IMR-90 (cell line): ENCODE measurements around the gene HCN2. TPM values are rescaled to one million over a fixed set of nuclear protein-coding genes. Genes with fewer than 3 reads are reported as not detected.

Source experiments
- ATAC-seq: fragments of 200-7000 bp; cut with Tn5 transposase; 2 replicates; pipeline ENCODE4 v1.9.1; 2020; ENCODE audit warnings: low read depth, mild to moderate bottlenecking, moderate library complexity
- BruUV-seq: library from RNA; stranded (reverse); fragments of 400-500 nt; replicated peaks from 2 replicates; lab custom pipeline; 2021; lab: Mats Ljungman, UMichigan
- CTCF ChIA-PET: fragments of 300-600 bp; formaldehyde crosslinking; extraction: SDS; loops from one replicate; lab custom pipeline; 2021; ENCODE audit warnings: antibody characterized with exemption; lab: Yijun Ruan, JAX
- POLR2A ChIA-PET: fragments of 300-600 bp; sonication (Branson Sonifier 250); formaldehyde crosslinking; loops from one replicate; lab custom pipeline; 2022; ENCODE audit warnings: antibody characterized with exemption; ENCODE audit not compliant: unreplicated experiment; lab: Charles Lee
- DNase-seq: peaks from one replicate; pipeline ENCODE4 v3.0.0; 2013
- H2AFZ ChIP-seq: replicated peaks from 2 replicates; pipeline ENCODE3; 2013; ENCODE audit warnings: low read length, mild to moderate bottlenecking; ENCODE audit not compliant: poor library complexity
- H2AK5ac ChIP-seq: 2 replicates; pipeline ENCODE4 v1.6.1; 2013; ENCODE audit warnings: low read depth, low read length, inconsistent platforms
- H2AK9ac ChIP-seq: replicated peaks from 2 replicates; pipeline ENCODE3; 2013; ENCODE audit warnings: mild to moderate bottlenecking, low read depth, low read length, moderate library complexity; ENCODE audit not compliant: poor library complexity
- H2BK120ac ChIP-seq: 2 replicates; pipeline ENCODE4 v1.6.1; 2013; ENCODE audit warnings: low read depth, low read length, inconsistent platforms
- H2BK15ac ChIP-seq: 3 replicates; pipeline ENCODE4 v1.6.1; 2013; ENCODE audit warnings: low read depth, low read length, inconsistent platforms
- H2BK20ac ChIP-seq: 2 replicates; pipeline ENCODE4 v1.6.1; 2013; ENCODE audit warnings: low read depth, mild to moderate bottlenecking, inconsistent platforms, low read length, moderate library complexity
- H2BK5ac ChIP-seq: 2 replicates; pipeline ENCODE4 v1.6.1; 2013; ENCODE audit warnings: mild to moderate bottlenecking, low read depth, low read length, inconsistent platforms; ENCODE audit not compliant: poor library complexity, severe bottlenecking
- H3K14ac ChIP-seq: replicated peaks from 2 replicates; pipeline ENCODE4 v1.6.1; 2013; ENCODE audit warnings: low read depth, low read length, inconsistent platforms
- H3K18ac ChIP-seq: 2 replicates; pipeline ENCODE4 v1.6.1; 2013; ENCODE audit warnings: low read depth, low read length, control low read depth
- H3K23ac ChIP-seq: 2 replicates; pipeline ENCODE4 v1.6.1; 2013; ENCODE audit warnings: low read depth, low read length, inconsistent platforms
- H3K27ac ChIP-seq: 2 replicates; pipeline ENCODE4 v1.5.1; 2013; ENCODE audit warnings: mild to moderate bottlenecking, control low read depth, low read length; ENCODE audit not compliant: insufficient read depth
- H3K27me3 ChIP-seq: 2 replicates; pipeline ENCODE4 v1.6.1; 2013; ENCODE audit warnings: low read length; ENCODE audit not compliant: control insufficient read depth, insufficient read depth
- H3K36me3 ChIP-seq: 2 replicates; pipeline ENCODE4 v1.6.1; 2013; ENCODE audit warnings: low read length, mixed read lengths; ENCODE audit not compliant: control insufficient read depth, insufficient read depth
- H3K4ac ChIP-seq: 2 replicates; pipeline ENCODE4 v1.6.1; 2013; ENCODE audit warnings: low read depth, low read length, inconsistent platforms
- H3K4me1 ChIP-seq: 2 replicates; pipeline ENCODE4 v1.6.1; 2013; ENCODE audit warnings: low read length, mixed read lengths; ENCODE audit not compliant: control insufficient read depth, insufficient read depth
- H3K4me2 ChIP-seq: 2 replicates; pipeline ENCODE4 v1.6.1; 2013; ENCODE audit warnings: low read depth, mild to moderate bottlenecking, control low read depth, low read length, moderate library complexity
- H3K4me3 ChIP-seq: 2 replicates; pipeline ENCODE4 v1.5.1; 2013; ENCODE audit warnings: low read depth, mild to moderate bottlenecking, control low read depth, low read length, moderate library complexity; ENCODE audit not compliant: insufficient read depth
- H3K56ac ChIP-seq: 2 replicates; pipeline ENCODE4 v1.6.1; 2013; ENCODE audit warnings: low read length, inconsistent platforms; ENCODE audit not compliant: insufficient read depth; ENCODE audit errors: extremely low read depth
- H3K79me1 ChIP-seq, 2 experiments: 2 replicates each; pipeline ENCODE4 v1.6.1; 2013; ENCODE audit warnings: low read length in 2 of 2, inconsistent platforms in 1 of 2, low read depth in 1 of 2
- H3K9ac ChIP-seq: 2 replicates; pipeline ENCODE4 v1.6.1; 2013; ENCODE audit warnings: low read depth, low read length, control low read depth
- H3K9me1 ChIP-seq: 2 replicates; pipeline ENCODE4 v1.6.1; 2013; ENCODE audit warnings: low read length, inconsistent platforms; ENCODE audit not compliant: insufficient read depth
- H3K9me3 ChIP-seq: 2 replicates; pipeline ENCODE4 v1.6.1; 2013; ENCODE audit warnings: low read length; ENCODE audit not compliant: control insufficient read depth, insufficient read depth
- H4K20me1 ChIP-seq: 2 replicates; pipeline ENCODE4 v1.6.1; 2013; ENCODE audit warnings: low read length, inconsistent platforms; ENCODE audit not compliant: insufficient read depth
- H4K5ac ChIP-seq: 2 replicates; pipeline ENCODE4 v1.6.1; 2013; ENCODE audit warnings: mild to moderate bottlenecking, low read depth, low read length, control low read depth
- H4K8ac ChIP-seq, 2 experiments: 2 replicates each; pipeline ENCODE4 v1.6.1; 2013; ENCODE audit warnings: low read depth in 2 of 2, low read length in 2 of 2, control low read depth in 1 of 2, inconsistent platforms in 1 of 2
- H4K91ac ChIP-seq: 2 replicates; pipeline ENCODE4 v1.6.1; 2013; ENCODE audit warnings: low read depth, low read length, inconsistent platforms; ENCODE audit not compliant: insufficient read depth
- CEBPB ChIP-seq: IDR thresholded peaks from 2 replicates; pipeline ENCODE4 v1.6.1; 2012; ENCODE audit warnings: low read depth, low read length, improper control_type of control experiment
- FOS ChIP-seq: fragments of 150-350 bp; IDR thresholded peaks from 2 replicates; pipeline ENCODE4 v1.6.1; 2016; ENCODE audit warnings: low read depth, low read length
- MAFK ChIP-seq: IDR thresholded peaks from 2 replicates; pipeline ENCODE4 v1.6.1; 2012; ENCODE audit warnings: low read depth, low read length, improper control_type of control experiment
- MAZ ChIP-seq: IDR thresholded peaks from 2 replicates; pipeline ENCODE4 v1.6.1; 2012; ENCODE audit warnings: low read depth, mild to moderate bottlenecking, low read length, improper control_type of control experiment, moderate library complexity, borderline replicate concordance
- NFE2L2 ChIP-seq: fragments of 150-350 bp; IDR thresholded peaks from 2 replicates; pipeline ENCODE4 v1.6.1; 2016; ENCODE audit warnings: low read depth, mild to moderate bottlenecking, low read length
- RFX5 ChIP-seq: IDR thresholded peaks from 2 replicates; pipeline ENCODE4 v1.8.0; 2012; ENCODE audit warnings: low read depth, mild to moderate bottlenecking, low read length, moderate library complexity
- WGBS, 2 experiments: methylation state at CpG; one replicate each; pipeline versions ENCODE4 v1.1.5 to v1.1.7; 2013; ENCODE audit warnings: missing lambda C conversion rate in 2 of 2; ENCODE audit not compliant: insufficient read length in 1 of 2; ENCODE audit errors: extremely low coverage in 2 of 2; 5-methylcytosine and 5-hydroxymethylcytosine counted together
- dilution Hi-C: fragments of 300-500 bp; cut with HindIII; formaldehyde crosslinking; loops from one replicate; pipeline ENCODE4 v1.14.3; 2018; ENCODE audit warnings: low sequenced_read_pairs; ENCODE audit not compliant: unreplicated experiment
- in situ Hi-C: fragments of 300-500 bp; cut with MboI; formaldehyde crosslinking; loops from 3 replicates; pipeline ENCODE4 v1.14.3; 2019; ENCODE audit warnings: low sequenced_read_pairs, inconsistent platforms, mixed read lengths
- intact Hi-C: fragments of 100-400 bp; cut with micrococcal nuclease; formaldehyde crosslinking; loops from 2 replicates; pipeline ENCODE4 v1.10.0; 2022
- polyA plus RNA-seq, 3 experiments: library from polyadenylated mRNA; depleted of rRNA; stranded (reverse); fragments of >200 nt; gene quantifications; 2 replicates each; pipeline ENCODE4 v1.2.3, GENCODE V29; 2012; ENCODE audit warnings: low replicate concordance in 1 of 3
- total RNA-seq: library from RNA; depleted of rRNA; stranded (reverse); fragments of >200 nt; gene quantifications from 2 replicates; pipeline ENCODE4 v1.2.3, GENCODE V29; 2012
- TF ChIP-seq, protein P1 (sequence below): conservative IDR thresholded peaks from 2 replicates; pipeline ENCODE4 v1.5.1; 2012; ENCODE audit warnings: mild to moderate bottlenecking, low read depth, low read length, improper control_type of control experiment
- TF ChIP-seq, protein P2 (sequence below): fragments of 150-350 bp; IDR thresholded peaks from 2 replicates; pipeline ENCODE4 v1.6.1; 2017; ENCODE audit warnings: mild to moderate bottlenecking, antibody characterized with exemption, low read length, low read depth

HCN2 gene
- total and polyA plus RNA-seq, 2 of the 4 experiments (the other 2 are of a cell fraction): 0.72 to 2.6 TPM

DNA sequence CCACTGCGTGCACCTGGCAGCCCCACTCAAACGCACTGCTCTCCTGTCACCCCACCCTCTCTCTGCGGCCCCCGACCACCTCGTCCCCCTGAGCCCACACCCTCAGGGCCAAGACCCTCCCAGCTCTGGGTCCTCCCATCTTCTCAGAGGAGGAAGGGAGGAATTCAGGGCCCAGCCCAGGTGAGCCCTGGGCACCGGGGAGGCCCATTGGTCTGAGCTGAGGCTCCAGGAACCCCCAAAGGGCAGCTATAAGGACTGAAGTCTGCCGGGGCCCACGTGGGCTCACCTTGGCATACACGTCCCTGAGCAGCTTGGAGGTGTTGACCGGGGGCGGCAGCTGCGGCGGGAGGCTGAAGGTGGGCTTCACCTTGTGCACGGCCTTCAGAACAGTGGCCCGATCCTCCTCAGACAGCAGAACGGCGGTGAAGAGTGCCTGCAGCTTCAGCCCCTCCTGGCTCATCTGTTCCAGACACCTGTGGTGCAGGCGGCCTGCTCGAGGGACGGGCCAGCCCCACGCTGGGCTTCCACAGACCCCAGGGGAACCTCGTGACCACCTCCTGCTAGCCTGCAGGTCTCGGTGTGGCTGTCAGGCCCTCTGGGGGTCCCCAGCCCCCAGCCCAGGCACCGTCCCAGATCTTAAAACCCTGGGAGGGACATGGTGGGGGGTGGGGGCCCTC is 34.9 kb downstream of the HCN2 start:
- H3K36me3 ChIP-seq: peaks cover 35% of the 10 kb centered on the region
- no peak overlapping the region for H2BK20ac ChIP-seq
- no peaks in the 10 kb centered on the region for H3K27me3 ChIP-seq
- no peaks in the 10 kb centered on the region for H3K9me3 ChIP-seq
- WGBS, 2 experiments: 100% methylated on average over 2 of the region's 24 CpGs; no CpG with 5 or more reads in 1 of the 2 experiments
- no peak overlapping the region for H3K56ac ChIP-seq
- H2BK15ac ChIP-seq: no peak overlapping the region
- ATAC-seq (no peak), DNase-seq (no peak)
- no peak overlapping the region for H3K4me3 ChIP-seq
- no peak overlapping the region for H2AK5ac ChIP-seq
- CTCF ChIA-PET: no interaction called here
- no peak overlapping the region for H2AFZ ChIP-seq
- H3K27ac ChIP-seq: no peak overlapping the region; the same call in 1 of the 2 replicates
- H3K14ac ChIP-seq: no peak overlapping the region
- H2AK9ac ChIP-seq: no peak overlapping the region
- no peak overlapping the region for H3K23ac ChIP-seq
- H3K4ac ChIP-seq: no peak overlapping the region
- no peak overlapping the region for H3K4me2 ChIP-seq
- TF ChIP-seq FOS (no peak), MAFK (no peak), RFX5 (no peak), MAZ (no peak), CEBPB (no peak), NFE2L2 (no peak)
- TF ChIP-seq, protein P1, sequence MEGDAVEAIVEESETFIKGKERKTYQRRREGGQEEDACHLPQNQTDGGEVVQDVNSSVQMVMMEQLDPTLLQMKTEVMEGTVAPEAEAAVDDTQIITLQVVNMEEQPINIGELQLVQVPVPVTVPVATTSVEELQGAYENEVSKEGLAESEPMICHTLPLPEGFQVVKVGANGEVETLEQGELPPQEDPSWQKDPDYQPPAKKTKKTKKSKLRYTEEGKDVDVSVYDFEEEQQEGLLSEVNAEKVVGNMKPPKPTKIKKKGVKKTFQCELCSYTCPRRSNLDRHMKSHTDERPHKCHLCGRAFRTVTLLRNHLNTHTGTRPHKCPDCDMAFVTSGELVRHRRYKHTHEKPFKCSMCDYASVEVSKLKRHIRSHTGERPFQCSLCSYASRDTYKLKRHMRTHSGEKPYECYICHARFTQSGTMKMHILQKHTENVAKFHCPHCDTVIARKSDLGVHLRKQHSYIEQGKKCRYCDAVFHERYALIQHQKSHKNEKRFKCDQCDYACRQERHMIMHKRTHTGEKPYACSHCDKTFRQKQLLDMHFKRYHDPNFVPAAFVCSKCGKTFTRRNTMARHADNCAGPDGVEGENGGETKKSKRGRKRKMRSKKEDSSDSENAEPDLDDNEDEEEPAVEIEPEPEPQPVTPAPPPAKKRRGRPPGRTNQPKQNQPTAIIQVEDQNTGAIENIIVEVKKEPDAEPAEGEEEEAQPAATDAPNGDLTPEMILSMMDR: no peak
- TF ChIP-seq, protein P2, sequence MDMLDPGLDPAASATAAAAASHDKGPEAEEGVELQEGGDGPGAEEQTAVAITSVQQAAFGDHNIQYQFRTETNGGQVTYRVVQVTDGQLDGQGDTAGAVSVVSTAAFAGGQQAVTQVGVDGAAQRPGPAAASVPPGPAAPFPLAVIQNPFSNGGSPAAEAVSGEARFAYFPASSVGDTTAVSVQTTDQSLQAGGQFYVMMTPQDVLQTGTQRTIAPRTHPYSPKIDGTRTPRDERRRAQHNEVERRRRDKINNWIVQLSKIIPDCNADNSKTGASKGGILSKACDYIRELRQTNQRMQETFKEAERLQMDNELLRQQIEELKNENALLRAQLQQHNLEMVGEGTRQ: no peak
- H3K79me1 ChIP-seq: peaks cover 0 to 7% of the 10 kb centered on the region in 2 experiments; a peak in 1 of 4 replicates
- H4K5ac ChIP-seq: no peak overlapping the region
- H2BK5ac ChIP-seq: no peak overlapping the region
- no peak overlapping the region for H3K18ac ChIP-seq
- peaks cover 3% of the 10 kb centered on the region for H4K20me1 ChIP-seq
- H4K8ac ChIP-seq: no peak overlapping the region
- H2BK120ac ChIP-seq: no peak overlapping the region
- in situ Hi-C loops: no loop called here
- POLR2A ChIA-PET: no interaction called here
- intact Hi-C loops: no loop called here
- H4K91ac ChIP-seq: no peak overlapping the region
- no peak overlapping the region for H3K9ac ChIP-seq
- no TSS peak for BruUV-seq
- dilution Hi-C loops: no loop called here
- no peaks in the 10 kb centered on the region for H3K4me1 ChIP-seq
- H3K9me1 ChIP-seq: no peaks in the 10 kb centered on the region
